ENCODE measurements around the gene FCHO1. TPM values are rescaled to one million over a fixed set of nuclear protein-coding genes. Genes with fewer than 3 reads are reported as not detected.
"Not testable (repeated sequence)": the region's sequence is repeated elsewhere in the genome, so short reads cannot be mapped to it uniquely, and the experiment has no call there.

FCHO1 gene
- total and polyA plus RNA-seq, 10 of the 15 experiments (the other 5 are each of a cell fraction or from before 2014, with no cell fraction given) = 0.14 to 45.8 (median 15.8) TPM

GRCh38 chr19:17777840-17778239, 26.6 kb downstream of the FCHO1 start:
- H3K27ac ChIP-seq (ENCODE audit: control insufficient read depth, insufficient read depth); H3K36me3 ChIP-seq (ENCODE audit: control insufficient read depth in 2 of 2, insufficient read depth in 2 of 2, low read length in 1 of 2); H3K27me3 ChIP-seq (replicated peaks in 1 of 2; ENCODE audit: control insufficient read depth in 2 of 2, insufficient read depth in 2 of 2, low read length in 1 of 2); FAIRE-seq; in situ Hi-C loops (cut with MboI); H4K20me1 ChIP-seq (ENCODE audit: control insufficient read depth, insufficient read depth); H3K9ac ChIP-seq (ENCODE audit: control insufficient read depth, insufficient read depth, low read length); H3K79me2 ChIP-seq (ENCODE audit: control insufficient read depth, insufficient read depth, low read length); H2AFZ ChIP-seq (ENCODE audit: control insufficient read depth, low read depth, low read length); H3K4me2 ChIP-seq (ENCODE audit: control insufficient read depth, insufficient read depth); DNase-seq (ENCODE audit: low read depth, low spot score); H3K9me3 ChIP-seq (replicated peaks; ENCODE audit: control insufficient read depth, insufficient read depth, low read length); BruUV-seq (replicated peaks); ATAC-seq; H3K4me3 ChIP-seq: not testable (repeated sequence)
- WGBS (ENCODE audit: insufficient coverage, insufficient replicate concordance, low lambda C conversion rate, missing lambda C conversion rate) = 92% methylated on average over 10 of the region's 10 CpGs
- intact Hi-C loops (cut with micrococcal nuclease; ENCODE audit: unreplicated experiment) = loop anchor here (2.0 to 5.0 kb wide), 2 partner anchors 23 to 79 kb away; partner anchors contain the start of gene RPL18A
- peaks cover 20% of the 10 kb centered on the region for H3K4me1 ChIP-seq (ENCODE audit: control insufficient read depth, insufficient read depth, low read length)
- POLR2A ChIA-PET = interaction anchor here (2.0 kb wide), 1 partner anchor 72 kb away, joined by 4 read pairs; no protein-coding TSS in a partner anchor
- RAD21 ChIA-PET (ENCODE audit: unreplicated experiment) = interaction anchor here (0.7 to 5.0 kb wide), 2 partner anchors 24 to 81 kb away, joined by 4 to 96 read pairs; partner anchors contain the start of gene FCHO1
- SMC1A ChIA-PET (ENCODE audit: uncharacterized antibody, unreplicated experiment) = interaction anchor here (1.8 to 2.6 kb wide), 3 partner anchors 26 to 172 kb away, joined by 3 to 19 read pairs (median 13); partner anchors contain the start of gene FCHO1
- CTCF ChIA-PET = interaction anchor here (0.6 to 4.4 kb wide), 3 partner anchors 12 to 75 kb away, joined by 3 to 28 read pairs (median 23); partner anchors contain the start of gene MAP1S

- 86% methylated on average over 25 of the region's 37 CpGs for WGBS (ENCODE audit: insufficient coverage, insufficient replicate concordance, low lambda C conversion rate, missing lambda C conversion rate)
- POLR2A ChIA-PET = interaction anchor here (2.0 kb wide), 1 partner anchor 72 kb away, joined by 4 read pairs; no protein-coding TSS in a partner anchor
- no peaks in the 10 kb centered on the region; the same call in 1 of the 2 replicates for H4K20me1 ChIP-seq (ENCODE audit: control insufficient read depth, insufficient read depth)
- RAD21 ChIA-PET (ENCODE audit: unreplicated experiment) = no interaction called here
- TF ChIP-seq CHD2 (IDR thresholded peaks at IDR 0.05; ENCODE audit: borderline replicate concordance, low read depth, low read length) (no peak), CBX3 (IDR thresholded peaks at IDR 0.05; ENCODE audit: borderline replicate concordance, low read depth) (no peak)
- H3K79me2 ChIP-seq (ENCODE audit: control insufficient read depth, insufficient read depth, low read length) = no peaks in the 10 kb centered on the region
- CTCF ChIA-PET = interaction anchor here (4.4 kb wide), 1 partner anchor 59 kb away, joined by 23 read pairs; the partner anchor contains the start of gene MAP1S
- no peaks in the 10 kb centered on the region for H3K27me3 ChIP-seq (replicated peaks in 1 of 2; ENCODE audit: control insufficient read depth in 2 of 2, insufficient read depth in 2 of 2, low read length in 1 of 2)
- FAIRE-seq (no peak), DNase-seq (ENCODE audit: low read depth, low spot score) (no peak), ATAC-seq (peak; percentile 54)
- no peaks in the 10 kb centered on the region for H3K9me3 ChIP-seq (replicated peaks; ENCODE audit: control insufficient read depth, insufficient read depth, low read length)
- H3K4me2 ChIP-seq (ENCODE audit: control insufficient read depth, insufficient read depth) = no peak overlapping the region
- H2AFZ ChIP-seq (ENCODE audit: control insufficient read depth, low read depth, low read length) = no peak overlapping the region
- no TSS peak for BruUV-seq (replicated peaks)
- H3K9ac ChIP-seq (ENCODE audit: control insufficient read depth, insufficient read depth, low read length) = no peak overlapping the region
- SMC1A ChIA-PET (ENCODE audit: uncharacterized antibody, unreplicated experiment) = interaction anchor here (0.6 to 1.8 kb wide), 2 partner anchors 69 to 173 kb away, joined by 3 read pairs; no protein-coding TSS in a partner anchor
- H3K27ac ChIP-seq (ENCODE audit: control insufficient read depth, insufficient read depth) = no peak overlapping the region
- no peak overlapping the region for H3K4me3 ChIP-seq
- intact Hi-C loops (cut with micrococcal nuclease; ENCODE audit: unreplicated experiment) (loop anchor here (5.0 kb wide), 1 partner anchor 79 kb away; the partner anchor contains the start of gene RPL18A), in situ Hi-C loops (cut with MboI) (no loop called here)
- H3K36me3 ChIP-seq (ENCODE audit: control insufficient read depth in 2 of 2, insufficient read depth in 2 of 2, low read length in 1 of 2) = peaks cover 1 to 6% of the 10 kb centered on the region in 2 experiments; a peak in 3 of 4 replicates
- H3K4me1 ChIP-seq (ENCODE audit: control insufficient read depth, insufficient read depth, low read length) = peaks cover 20% of the 10 kb centered on the region
Observed at GRCh38 chr19:17778251-17778967, 27.1 kb downstream of the FCHO1 start.

All from GM12878 (cell line).